ENCODE measurements around the gene SIX2. TPM values are rescaled to one million over a fixed set of nuclear protein-coding genes. Genes with fewer than 3 reads are reported as not detected.

Gene SIX2
- polyA plus RNA-seq, 1 donor (not counting 4 experiments of a cell fraction or from before 2014, with no cell fraction given) = not detected

DNA sequence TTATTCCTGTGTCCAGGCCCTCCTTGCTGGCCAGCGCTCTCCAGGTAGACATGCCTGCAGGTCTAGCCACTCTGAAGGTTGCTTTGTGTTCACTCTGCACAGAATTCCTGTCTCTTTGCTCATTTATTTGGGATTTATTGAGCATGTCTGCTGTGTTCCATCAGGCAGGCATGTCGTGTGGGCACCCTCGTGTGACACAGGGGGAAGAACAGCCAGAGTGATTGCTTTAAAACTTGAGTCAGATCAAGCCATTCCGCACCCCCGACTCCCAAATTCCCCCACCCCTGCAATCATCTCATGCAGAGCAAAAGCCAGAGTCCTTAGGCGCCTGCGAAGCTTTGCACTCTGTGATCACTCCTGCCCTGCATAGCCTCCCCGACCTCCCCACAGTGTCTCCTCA is 44.7 kb upstream of the SIX2 start:
- H3K27ac ChIP-seq (ENCODE audit: control insufficient read depth, insufficient read depth, low read length) = no peak overlapping the region
- H3K4me3 ChIP-seq (ENCODE audit: control insufficient read depth in 2 of 3, extremely low read depth in 1 of 3, insufficient read depth in 2 of 3, low read depth in 1 of 3, low read length in 3 of 3) = no peak overlapping the region
- no peaks in the 10 kb centered on the region for H3K9me3 ChIP-seq (ENCODE audit: control insufficient read depth, low read depth, low read length)
- no peak for TF ChIP-seq EZH2 (IDR thresholded peaks at IDR 0.05; ENCODE audit: low read length)
- TF ChIP-seq, protein P1, sequence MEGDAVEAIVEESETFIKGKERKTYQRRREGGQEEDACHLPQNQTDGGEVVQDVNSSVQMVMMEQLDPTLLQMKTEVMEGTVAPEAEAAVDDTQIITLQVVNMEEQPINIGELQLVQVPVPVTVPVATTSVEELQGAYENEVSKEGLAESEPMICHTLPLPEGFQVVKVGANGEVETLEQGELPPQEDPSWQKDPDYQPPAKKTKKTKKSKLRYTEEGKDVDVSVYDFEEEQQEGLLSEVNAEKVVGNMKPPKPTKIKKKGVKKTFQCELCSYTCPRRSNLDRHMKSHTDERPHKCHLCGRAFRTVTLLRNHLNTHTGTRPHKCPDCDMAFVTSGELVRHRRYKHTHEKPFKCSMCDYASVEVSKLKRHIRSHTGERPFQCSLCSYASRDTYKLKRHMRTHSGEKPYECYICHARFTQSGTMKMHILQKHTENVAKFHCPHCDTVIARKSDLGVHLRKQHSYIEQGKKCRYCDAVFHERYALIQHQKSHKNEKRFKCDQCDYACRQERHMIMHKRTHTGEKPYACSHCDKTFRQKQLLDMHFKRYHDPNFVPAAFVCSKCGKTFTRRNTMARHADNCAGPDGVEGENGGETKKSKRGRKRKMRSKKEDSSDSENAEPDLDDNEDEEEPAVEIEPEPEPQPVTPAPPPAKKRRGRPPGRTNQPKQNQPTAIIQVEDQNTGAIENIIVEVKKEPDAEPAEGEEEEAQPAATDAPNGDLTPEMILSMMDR (optimal IDR thresholded peaks at IDR 0.05 in 1 of 3, IDR thresholded peaks at IDR 0.05 in 1 of 3, conservative IDR thresholded peaks at IDR 0.05 in 1 of 3; ENCODE audit: extremely low read depth in 1 of 3, insufficient read depth in 2 of 3, low read length in 3 of 3) = no peak
- H4K20me1 ChIP-seq (ENCODE audit: control insufficient read depth, extremely low read depth, insufficient read depth, low read length) = no peaks in the 10 kb centered on the region
- H3K9ac ChIP-seq (ENCODE audit: control insufficient read depth, extremely low read depth, insufficient read depth, low read length) = no peak overlapping the region
- no peaks in the 10 kb centered on the region for H3K79me2 ChIP-seq (ENCODE audit: control insufficient read depth, insufficient read depth, low read length)
- no peaks in the 10 kb centered on the region for H3K9me1 ChIP-seq (ENCODE audit: control insufficient read depth, extremely low read depth, insufficient read depth, low read length)
- H3K4me1 ChIP-seq (ENCODE audit: control insufficient read depth, extremely low read depth, insufficient read depth, low read length) = no peaks in the 10 kb centered on the region
- H2AFZ ChIP-seq (ENCODE audit: control insufficient read depth, low read length) = no peak overlapping the region
- dilution Hi-C loops (cut with MboI; ENCODE audit: extremely low pct_ligation_motif_present, low sequenced_read_pairs) = no loop called here
- FAIRE-seq = no peak
- no peak overlapping the region for H3K4me2 ChIP-seq (ENCODE audit: control insufficient read depth, extremely low read depth, insufficient read depth, low read depth, low read length)
- no peaks in the 10 kb centered on the region for H3K36me3 ChIP-seq (ENCODE audit: control insufficient read depth in 2 of 2, extremely low read depth in 1 of 2, insufficient read depth in 2 of 2, low read length in 2 of 2)
- peaks cover 10% of the 10 kb centered on the region for H3K27me3 ChIP-seq (ENCODE audit: control insufficient read depth, extremely low read depth, insufficient read depth, low read length)
- no peak for DNase-seq (ENCODE audit: low read depth, low spot score)

DNA sequence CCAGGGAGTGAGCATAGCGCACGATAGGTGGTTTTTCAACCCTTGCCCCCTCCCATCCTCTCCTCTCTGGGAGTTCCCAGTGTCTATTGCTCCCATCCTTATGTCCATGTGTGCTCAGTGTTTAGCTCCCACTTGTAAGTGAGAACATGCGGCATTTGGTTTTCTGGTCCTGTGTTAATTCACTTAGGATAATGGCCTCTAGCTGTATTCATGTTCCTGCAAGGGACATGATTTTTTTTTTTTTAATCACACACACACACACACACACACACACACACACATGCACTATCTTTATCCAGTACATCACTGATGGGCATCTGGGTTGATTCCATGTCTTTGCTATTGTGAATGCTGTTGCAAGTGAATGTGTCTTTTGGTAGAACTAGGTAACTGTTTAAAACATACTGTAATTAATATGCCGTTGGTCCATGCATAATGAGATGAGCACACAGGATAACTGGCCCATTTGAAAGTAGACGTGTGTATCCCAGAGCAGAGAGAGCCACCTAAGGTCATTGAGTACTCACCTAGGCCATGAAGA is 43.2 kb upstream of the SIX2 start:
- H3K4me3 ChIP-seq (ENCODE audit: control insufficient read depth in 2 of 3, extremely low read depth in 1 of 3, insufficient read depth in 2 of 3, low read depth in 1 of 3, low read length in 3 of 3) = no peak overlapping the region
- H3K27ac ChIP-seq (ENCODE audit: control insufficient read depth, insufficient read depth, low read length) = no peak overlapping the region
- dilution Hi-C loops (cut with MboI; ENCODE audit: extremely low pct_ligation_motif_present, low sequenced_read_pairs) = no loop called here
- no peak overlapping the region for H3K9ac ChIP-seq (ENCODE audit: control insufficient read depth, extremely low read depth, insufficient read depth, low read length)
- no peak overlapping the region for H2AFZ ChIP-seq (ENCODE audit: control insufficient read depth, low read length)
- no peaks in the 10 kb centered on the region for H3K9me1 ChIP-seq (ENCODE audit: control insufficient read depth, extremely low read depth, insufficient read depth, low read length)
- FAIRE-seq (no peak), DNase-seq (ENCODE audit: low read depth, low spot score) (no peak)
- H3K4me2 ChIP-seq (ENCODE audit: control insufficient read depth, extremely low read depth, insufficient read depth, low read depth, low read length) = no peak overlapping the region
- no peaks in the 10 kb centered on the region for H4K20me1 ChIP-seq (ENCODE audit: control insufficient read depth, extremely low read depth, insufficient read depth, low read length)
- TF ChIP-seq EZH2 (IDR thresholded peaks at IDR 0.05; ENCODE audit: low read length) = no peak
- TF ChIP-seq, protein P1 (optimal IDR thresholded peaks at IDR 0.05 in 1 of 3, IDR thresholded peaks at IDR 0.05 in 1 of 3, conservative IDR thresholded peaks at IDR 0.05 in 1 of 3; ENCODE audit: extremely low read depth in 1 of 3, insufficient read depth in 2 of 3, low read length in 3 of 3) = no peak
- H3K79me2 ChIP-seq (ENCODE audit: control insufficient read depth, insufficient read depth, low read length) = no peaks in the 10 kb centered on the region
- no peaks in the 10 kb centered on the region for H3K4me1 ChIP-seq (ENCODE audit: control insufficient read depth, extremely low read depth, insufficient read depth, low read length)
- H3K9me3 ChIP-seq (ENCODE audit: control insufficient read depth, low read depth, low read length) = no peaks in the 10 kb centered on the region
- peaks cover 9% of the 10 kb centered on the region for H3K27me3 ChIP-seq (ENCODE audit: control insufficient read depth, extremely low read depth, insufficient read depth, low read length)
- no peaks in the 10 kb centered on the region for H3K36me3 ChIP-seq (ENCODE audit: control insufficient read depth in 2 of 2, extremely low read depth in 1 of 2, insufficient read depth in 2 of 2, low read length in 2 of 2)

All from keratinocyte (primary cell).